H9 (cell line): ENCODE measurements around the gene ITM2B. TPM values are rescaled to one million over a fixed set of nuclear protein-coding genes. Genes with fewer than 3 reads are reported as not detected.

Source experiments
- DNase-seq: peaks from one replicate; pipeline ENCODE4 v3.0.0-alpha.2; 2017
- H2AFZ ChIP-seq: one replicate; pipeline ENCODE4 v1.6.1; 2013; ENCODE audit warnings: mild to moderate bottlenecking, low read length, control low read depth, moderate library complexity
- H2AK5ac ChIP-seq: 2 replicates; pipeline ENCODE4 v1.6.1; 2013; ENCODE audit warnings: low read length, control low read depth, mixed read lengths; ENCODE audit not compliant: insufficient read length
- H2BK120ac ChIP-seq: one replicate; pipeline ENCODE4 v1.6.1; 2013; ENCODE audit warnings: low read depth, mild to moderate bottlenecking, low read length, control low read depth, inconsistent platforms; ENCODE audit not compliant: poor library complexity, severe bottlenecking
- H2BK12ac ChIP-seq: 2 replicates; pipeline ENCODE4 v1.6.1; 2013; ENCODE audit warnings: low read length, control low read depth, mixed read lengths, low read depth; ENCODE audit not compliant: insufficient read length
- H2BK15ac ChIP-seq: 2 replicates; pipeline ENCODE4 v1.6.1; 2013; ENCODE audit warnings: low read depth, low read length, control low read depth
- H2BK20ac ChIP-seq: one replicate; pipeline ENCODE4 v1.6.1; 2013; ENCODE audit warnings: low read depth, mild to moderate bottlenecking, low read length, control low read depth, inconsistent platforms; ENCODE audit not compliant: poor library complexity, severe bottlenecking
- H2BK5ac ChIP-seq: 2 replicates; pipeline ENCODE4 v1.6.1; 2013; ENCODE audit warnings: low read length, control low read depth, mixed read lengths; ENCODE audit not compliant: insufficient read length
- H3K14ac ChIP-seq: 2 replicates; pipeline ENCODE4 v1.6.1; 2013; ENCODE audit warnings: low read length, control low read depth; ENCODE audit not compliant: insufficient read depth
- H3K18ac ChIP-seq: 2 replicates; pipeline ENCODE4 v1.6.1; 2013; ENCODE audit warnings: low read depth, mild to moderate bottlenecking, mixed read lengths, low read length, control low read depth; ENCODE audit not compliant: insufficient read length
- H3K23ac ChIP-seq: 2 replicates; pipeline ENCODE4 v1.6.1; 2013; ENCODE audit warnings: low read length, control low read depth, mixed read lengths, low read depth; ENCODE audit not compliant: insufficient read length
- H3K23me2 ChIP-seq: 2 replicates; pipeline ENCODE4 v1.6.1; 2013; ENCODE audit warnings: low read depth, mild to moderate bottlenecking, mixed read lengths, low read length, control low read depth; ENCODE audit not compliant: insufficient read length, poor library complexity, severe bottlenecking
- H3K27ac ChIP-seq: 2 replicates; pipeline ENCODE4 v1.5.1; 2013; ENCODE audit warnings: low read length, control low read depth, mixed read lengths, low read depth; ENCODE audit not compliant: insufficient read length
- H3K27me3 ChIP-seq: 2 replicates; pipeline ENCODE4 v1.6.1; 2013; ENCODE audit warnings: low read length, control low read depth, inconsistent platforms; ENCODE audit not compliant: insufficient read depth
- H3K4ac ChIP-seq: 2 replicates; pipeline ENCODE4 v1.6.1; 2013; ENCODE audit warnings: low read depth, mild to moderate bottlenecking, control low read depth, inconsistent platforms, low read length, moderate library complexity
- H3K4me1 ChIP-seq: 2 replicates; pipeline ENCODE4 v1.6.1; 2013; ENCODE audit warnings: low read length, control low read depth, inconsistent platforms; ENCODE audit not compliant: insufficient read depth
- H3K4me2 ChIP-seq: 2 replicates; pipeline ENCODE4 v1.6.1; 2013; ENCODE audit warnings: low read length, control low read depth, mixed read lengths; ENCODE audit not compliant: insufficient read length, insufficient read depth
- H3K56ac ChIP-seq: 2 replicates; pipeline ENCODE4 v1.6.1; 2013; ENCODE audit warnings: low read depth, mild to moderate bottlenecking, mixed read lengths, low read length, control low read depth; ENCODE audit not compliant: insufficient read length
- H3K79me1 ChIP-seq: 2 replicates; pipeline ENCODE4 v1.6.1; 2013; ENCODE audit warnings: low read depth, mild to moderate bottlenecking, moderate library complexity, low read length, control low read depth, inconsistent platforms; ENCODE audit not compliant: insufficient read depth, poor library complexity, severe bottlenecking
- H3K79me2 ChIP-seq: 2 replicates; pipeline ENCODE4 v1.6.1; 2013; ENCODE audit warnings: low read length, control low read depth, inconsistent platforms; ENCODE audit not compliant: insufficient read depth
- H3K9ac ChIP-seq: 2 replicates; pipeline ENCODE4 v1.6.1; 2013; ENCODE audit warnings: low read length, control low read depth, mixed read lengths; ENCODE audit not compliant: insufficient read length; ENCODE audit errors: extremely low read depth
- H3K9me3 ChIP-seq: one replicate; pipeline ENCODE4 v1.6.1; 2013; ENCODE audit warnings: low read depth, low read length, inconsistent platforms; ENCODE audit not compliant: control insufficient read depth
- H3T11ph ChIP-seq: one replicate; pipeline ENCODE4 v1.6.1; 2013; ENCODE audit warnings: mild to moderate bottlenecking, low read length, control low read depth, inconsistent platforms
- H4K20me1 ChIP-seq: one replicate; pipeline ENCODE4 v1.6.1; 2013; ENCODE audit not compliant: control insufficient read depth, insufficient read length, insufficient read depth
- H4K5ac ChIP-seq: 2 replicates; pipeline ENCODE4 v1.6.1; 2013; ENCODE audit warnings: low read depth, mild to moderate bottlenecking, mixed read lengths, low read length, control low read depth; ENCODE audit not compliant: insufficient read length
- H4K8ac ChIP-seq: replicated peaks from 2 replicates; pipeline ENCODE4 v1.6.1; 2013; ENCODE audit warnings: low read length, control low read depth, mixed read lengths, low read depth; ENCODE audit not compliant: insufficient read length
- H4K91ac ChIP-seq: 2 replicates; pipeline ENCODE4 v1.6.1; 2013; ENCODE audit warnings: low read depth, mild to moderate bottlenecking, moderate library complexity, mixed read lengths, low read length, control low read depth; ENCODE audit not compliant: insufficient read length
- H3K27ac Mint-ChIP-seq, 3 experiments: 2 replicates in 2 of 3; 3 replicates in 1 of 3; pipeline ENCODE4 v1.8.0; 2020 to 2021; ENCODE audit warnings: mixed read lengths in 3 of 3, mild to moderate bottlenecking in 1 of 3, moderate library complexity in 1 of 3
- H3K27me3 Mint-ChIP-seq: 2 replicates; pipeline ENCODE4 v1.8.0; 2021; ENCODE audit warnings: low read depth, mild to moderate bottlenecking, moderate library complexity, mixed read lengths
- H3K36me3 Mint-ChIP-seq, 3 experiments: 2 replicates in 2 of 3; 3 replicates in 1 of 3; pipeline ENCODE4 v1.8.0; 2020 to 2021; ENCODE audit warnings: low read depth in 3 of 3, mixed read lengths in 3 of 3; ENCODE audit not compliant: insufficient read depth in 1 of 3
- H3K4me1 Mint-ChIP-seq, 2 experiments: 2 replicates each; pipeline ENCODE4 v1.8.0; 2020; ENCODE audit warnings: mixed read lengths in 2 of 2
- H3K4me3 Mint-ChIP-seq, 2 experiments: 2 replicates in 1 of 2; 3 replicates in 1 of 2; pipeline ENCODE4 v1.8.0; 2020 to 2021; ENCODE audit warnings: mild to moderate bottlenecking in 2 of 2, mixed read lengths in 2 of 2, moderate library complexity in 1 of 2
- H3K9me3 Mint-ChIP-seq, 2 experiments: 2 replicates in 1 of 2; 3 replicates in 1 of 2; pipeline ENCODE4 v1.8.0; 2020; ENCODE audit warnings: mild to moderate bottlenecking in 2 of 2, mixed read lengths in 2 of 2, moderate library complexity in 1 of 2
- CTCF ChIP-seq: fragments of 200-600 bp; sonication (generic); conservative IDR thresholded peaks from 3 replicates; pipeline ENCODE4 v1.8.0; 2021; ENCODE audit warnings: antibody characterized with exemption, mild to moderate bottlenecking
- WGBS: extraction: QIAGEN DNeasy Blood & Tissue Kit; methylation state at CpG from one replicate; pipeline ENCODE4 v1.1.7; 2013; ENCODE audit warnings: missing lambda C conversion rate, low lambda C conversion rate, mixed read lengths; ENCODE audit not compliant: insufficient read length; ENCODE audit errors: extremely low coverage; 5-methylcytosine and 5-hydroxymethylcytosine counted together
- total RNA-seq: library from RNA; stranded (reverse); gene quantifications from 2 replicates; pipeline ENCODE4 v1.2.1, GENCODE V29; 2021

ITM2B gene
- total RNA-seq, 1 experiment from 2014 or later: 175 TPM

- no peak overlapping the region for H3K18ac ChIP-seq
- H3K23me2 ChIP-seq: no peaks in the 10 kb centered on the region
- no peak overlapping the region for H4K5ac ChIP-seq
- H2BK120ac ChIP-seq: no peak overlapping the region
- no peak overlapping the region for H3K4ac ChIP-seq
- H3K4me3 Mint-ChIP-seq: no peak overlapping the region
- no peak overlapping the region for H2AK5ac ChIP-seq
- no peak overlapping the region for H2BK12ac ChIP-seq
- no peaks in the 10 kb centered on the region for H4K20me1 ChIP-seq
- H3T11ph ChIP-seq: no peak overlapping the region
- H3K9ac ChIP-seq: no peak overlapping the region
- H3K36me3 Mint-ChIP-seq: no peaks in the 10 kb centered on the region
- H2BK15ac ChIP-seq: no peak overlapping the region
- no peaks in the 10 kb centered on the region for H3K9me3 ChIP-seq
- no CpG with 5 or more reads among the region's 4 CpGs for WGBS
- H2BK5ac ChIP-seq: no peak overlapping the region
- TF ChIP-seq CTCF: no peak
- peaks cover 11 to 21% of the 10 kb centered on the region in 2 experiments for H3K4me1 Mint-ChIP-seq
- no peak overlapping the region for H3K14ac ChIP-seq
- H3K79me1 ChIP-seq: no peaks in the 10 kb centered on the region
- no peak overlapping the region for H3K4me2 ChIP-seq
- no peaks in the 10 kb centered on the region; the same call in 1 of the 2 replicates for H3K4me1 ChIP-seq
- H4K91ac ChIP-seq: no peak overlapping the region
- H2BK20ac ChIP-seq: no peak overlapping the region
- no peak for DNase-seq
- H3K27me3 Mint-ChIP-seq: no peaks in the 10 kb centered on the region
- no peaks in the 10 kb centered on the region for H3K9me3 Mint-ChIP-seq
- no peaks in the 10 kb centered on the region for H3K27me3 ChIP-seq
- no peak overlapping the region for H4K8ac ChIP-seq
- H2AFZ ChIP-seq: no peak overlapping the region
- H3K23ac ChIP-seq: no peak overlapping the region
- no peak overlapping the region for H3K27ac ChIP-seq
- H3K56ac ChIP-seq: no peak overlapping the region
- no peak overlapping the region for H3K27ac Mint-ChIP-seq
- H3K79me2 ChIP-seq: no peaks in the 10 kb centered on the region
Observed at GRCh38 chr13:48184260-48184659, 48.7 kb upstream of the ITM2B start.
